Measurements from ENCODE around the gene CTSF. TPM values are rescaled to one million over a fixed set of nuclear protein-coding genes. Genes with fewer than 3 reads are reported as not detected.

Gene CTSF
- polyA plus RNA-seq, 3 donors, result 22.4 to 73.7 (median 40.3) TPM

GRCh38 chr11:66562907-66563583, 5.4 kb downstream of the CTSF start:
- H3K27ac ChIP-seq (ENCODE audit: low read depth, low read length), result no peak overlapping the region
- WGBS, 3 donors, result 91 to 93% (median 92%) methylated on average over 20 of the region's 20 CpGs

- no peak overlapping the region for H3K27ac ChIP-seq (ENCODE audit: low read depth, low read length)
- WGBS, 3 donors, result 68 to 83% (median 74%) methylated on average over 2 of the region's 2 CpGs
Observed at GRCh38 chr11:66562275-66562674, 6.1 kb downstream of the CTSF start.

- no peak overlapping the region for H3K27ac ChIP-seq (ENCODE audit: low read depth, low read length)
- 91 to 95% (median 91%) methylated on average over 9 of the region's 9 CpGs for WGBS, 3 donors
Observed at GRCh38 chr11:66561975-66562248, 6.5 kb downstream of the CTSF start.

- no peak overlapping the region for H3K27ac ChIP-seq (ENCODE audit: low read depth, low read length)
- 77 to 84% (median 83%) methylated on average over 14 of the region's 14 CpGs for WGBS, 3 donors
Observed at GRCh38 chr11:66561178-66561974, 7.0 kb downstream of the CTSF start.

GRCh38 chr11:66559866-66560676, 8.3 kb downstream of the CTSF start:
- no peak overlapping the region for H3K27ac ChIP-seq (ENCODE audit: low read depth, low read length)
- WGBS, 3 donors, result 70 to 83% (median 79%) methylated on average over 26 to 27 of the region's 27 CpGs

- no peak overlapping the region for H3K27ac ChIP-seq (ENCODE audit: low read depth, low read length)
- WGBS, 3 donors, result 10 to 15% (median 13%) methylated on average over 41 to 50 of the region's 50 CpGs
Observed at GRCh38 chr11:66559142-66559865, 9.1 kb downstream of the CTSF start.

- WGBS, 3 donors, result 85 to 95% (median 91%) methylated on average over 24 of the region's 24 CpGs
- no peak overlapping the region for H3K27ac ChIP-seq (ENCODE audit: low read depth, low read length)
Observed at GRCh38 chr11:66557733-66558326, 10.6 kb downstream of the CTSF start.

- WGBS, 3 donors, result 77 to 90% (median 83%) methylated on average over 7 of the region's 7 CpGs
- H3K27ac ChIP-seq (ENCODE audit: low read depth, low read length), result no peak overlapping the region
Observed at GRCh38 chr11:66556086-66556485, 12.3 kb downstream of the CTSF start.

GRCh38 chr11:66555416-66555815, 13.0 kb downstream of the CTSF start:
- no peak overlapping the region for H3K27ac ChIP-seq (ENCODE audit: low read depth, low read length)
- WGBS, 3 donors, result 54 to 80% (median 79%) methylated on average over 3 of the region's 3 CpGs

- WGBS, 3 donors, result 73 to 80% (median 74%) methylated on average over 5 of the region's 5 CpGs
- no peak overlapping the region for H3K27ac ChIP-seq (ENCODE audit: low read depth, low read length)
Observed at GRCh38 chr11:66554602-66555001, 13.8 kb downstream of the CTSF start.

- 74 to 93% (median 83%) methylated on average over 4 of the region's 4 CpGs for WGBS, 3 donors
- H3K27ac ChIP-seq (ENCODE audit: low read depth, low read length), result no peak overlapping the region
Observed at GRCh38 chr11:66550887-66551286, 17.5 kb downstream of the CTSF start.

- no peak overlapping the region for H3K27ac ChIP-seq (ENCODE audit: low read depth, low read length)
- 89 to 97% (median 94%) methylated on average over 1 to 3 of the region's 3 CpGs for WGBS, 3 donors
Observed at GRCh38 chr11:66549696-66550095, 18.7 kb downstream of the CTSF start.

GRCh38 chr11:66548774-66549630, 19.4 kb downstream of the CTSF start:
- 53 to 64% (median 54%) methylated on average over 16 of the region's 16 CpGs for WGBS, 3 donors
- no peak overlapping the region for H3K27ac ChIP-seq (ENCODE audit: low read depth, low read length)

GRCh38 chr11:66548041-66548440, 20.4 kb downstream of the CTSF start:
- no peak overlapping the region for H3K27ac ChIP-seq (ENCODE audit: low read depth, low read length)
- 40 to 59% (median 51%) methylated on average over 11 of the region's 11 CpGs for WGBS, 3 donors

GRCh38 chr11:66547662-66548009, 20.8 kb downstream of the CTSF start:
- WGBS, 3 donors, result 32 to 57% (median 49%) methylated on average over 5 of the region's 5 CpGs
- H3K27ac ChIP-seq (ENCODE audit: low read depth, low read length), result no peak overlapping the region

- H3K27ac ChIP-seq (ENCODE audit: low read depth, low read length), result no peak overlapping the region
- 36 to 43% (median 38%) methylated on average over 18 of the region's 18 CpGs for WGBS, 3 donors
Observed at GRCh38 chr11:66546966-66547661, 21.3 kb downstream of the CTSF start.

GRCh38 chr11:66546368-66546965, 21.9 kb downstream of the CTSF start, which contains the start of gene ACTN3:
Gene ACTN3 (plus strand): TSS chr11:66546903. CDS start chr11:66546938, 35 bp downstream.
- H3K27ac ChIP-seq (ENCODE audit: low read depth, low read length), result no peak within 1 kb of the TSS
- WGBS, 3 donors, result 3 to 7% (median 5%) methylated on average over 36 to 37 of the region's 37 CpGs
